Immature natural killer cell (primary cell): ENCODE results near the gene NPR3. TPM values are rescaled to one million over a fixed set of nuclear protein-coding genes. Genes with fewer than 3 reads are reported as not detected.
A peak's percentile ranks its signal among the peaks of the same experiment; 100 is the strongest.

Source experiments
- DNase-seq, 3 donors: peaks; one replicate each; pipeline ENCODE4 v3.0.0; 2022; ENCODE audit warnings: mixed read lengths in 1 of 3
- H3K27ac Mint-ChIP-seq, 6 donors: one replicate each; pipeline ENCODE4 v1.8.0; 2020; ENCODE audit warnings: mixed read lengths in 6 of 6, mild to moderate bottlenecking in 5 of 6, inconsistent platforms in 4 of 6, moderate library complexity in 3 of 6
- H3K27me3 Mint-ChIP-seq, 3 donors: one replicate each; pipeline ENCODE4 v1.8.0; 2020 to 2021; ENCODE audit warnings: low read depth in 3 of 3, mild to moderate bottlenecking in 3 of 3, mixed read lengths in 3 of 3, moderate library complexity in 3 of 3, inconsistent platforms in 1 of 3
- H3K36me3 Mint-ChIP-seq, 3 donors: one replicate each; pipeline ENCODE4 v1.8.0; 2020; ENCODE audit warnings: mixed read lengths in 3 of 3, inconsistent platforms in 2 of 3, mild to moderate bottlenecking in 2 of 3
- H3K4me1 Mint-ChIP-seq, 2 donors: one replicate each; pipeline ENCODE4 v1.8.0; 2020; ENCODE audit warnings: inconsistent platforms in 2 of 2, mild to moderate bottlenecking in 2 of 2, mixed read lengths in 2 of 2, moderate library complexity in 1 of 2
- H3K4me3 Mint-ChIP-seq, 5 donors: one replicate each; pipeline ENCODE4 v1.8.0; 2020; ENCODE audit warnings: mild to moderate bottlenecking in 5 of 5, mixed read lengths in 5 of 5, inconsistent platforms in 3 of 5, moderate library complexity in 3 of 5
- H3K9me3 Mint-ChIP-seq, 6 donors: one replicate each; pipeline ENCODE4 v1.8.0; 2020; ENCODE audit warnings: mild to moderate bottlenecking in 6 of 6, mixed read lengths in 6 of 6, inconsistent platforms in 4 of 6, moderate library complexity in 3 of 6
- polyA plus RNA-seq, 3 donors: library from polyadenylated mRNA; unstranded; fragments of 300-500 nt; fragmentation: Illumina TruSeq; gene quantifications; one replicate each; pipeline ENCODE4 v1.2.3, GENCODE V29; 2021

Gene NPR3, protein sequence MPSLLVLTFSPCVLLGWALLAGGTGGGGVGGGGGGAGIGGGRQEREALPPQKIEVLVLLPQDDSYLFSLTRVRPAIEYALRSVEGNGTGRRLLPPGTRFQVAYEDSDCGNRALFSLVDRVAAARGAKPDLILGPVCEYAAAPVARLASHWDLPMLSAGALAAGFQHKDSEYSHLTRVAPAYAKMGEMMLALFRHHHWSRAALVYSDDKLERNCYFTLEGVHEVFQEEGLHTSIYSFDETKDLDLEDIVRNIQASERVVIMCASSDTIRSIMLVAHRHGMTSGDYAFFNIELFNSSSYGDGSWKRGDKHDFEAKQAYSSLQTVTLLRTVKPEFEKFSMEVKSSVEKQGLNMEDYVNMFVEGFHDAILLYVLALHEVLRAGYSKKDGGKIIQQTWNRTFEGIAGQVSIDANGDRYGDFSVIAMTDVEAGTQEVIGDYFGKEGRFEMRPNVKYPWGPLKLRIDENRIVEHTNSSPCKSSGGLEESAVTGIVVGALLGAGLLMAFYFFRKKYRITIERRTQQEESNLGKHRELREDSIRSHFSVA
- under 1 TPM in 1 of 3 donors, not detected in 2; 0.04 TPM for polyA plus RNA-seq

DNA sequence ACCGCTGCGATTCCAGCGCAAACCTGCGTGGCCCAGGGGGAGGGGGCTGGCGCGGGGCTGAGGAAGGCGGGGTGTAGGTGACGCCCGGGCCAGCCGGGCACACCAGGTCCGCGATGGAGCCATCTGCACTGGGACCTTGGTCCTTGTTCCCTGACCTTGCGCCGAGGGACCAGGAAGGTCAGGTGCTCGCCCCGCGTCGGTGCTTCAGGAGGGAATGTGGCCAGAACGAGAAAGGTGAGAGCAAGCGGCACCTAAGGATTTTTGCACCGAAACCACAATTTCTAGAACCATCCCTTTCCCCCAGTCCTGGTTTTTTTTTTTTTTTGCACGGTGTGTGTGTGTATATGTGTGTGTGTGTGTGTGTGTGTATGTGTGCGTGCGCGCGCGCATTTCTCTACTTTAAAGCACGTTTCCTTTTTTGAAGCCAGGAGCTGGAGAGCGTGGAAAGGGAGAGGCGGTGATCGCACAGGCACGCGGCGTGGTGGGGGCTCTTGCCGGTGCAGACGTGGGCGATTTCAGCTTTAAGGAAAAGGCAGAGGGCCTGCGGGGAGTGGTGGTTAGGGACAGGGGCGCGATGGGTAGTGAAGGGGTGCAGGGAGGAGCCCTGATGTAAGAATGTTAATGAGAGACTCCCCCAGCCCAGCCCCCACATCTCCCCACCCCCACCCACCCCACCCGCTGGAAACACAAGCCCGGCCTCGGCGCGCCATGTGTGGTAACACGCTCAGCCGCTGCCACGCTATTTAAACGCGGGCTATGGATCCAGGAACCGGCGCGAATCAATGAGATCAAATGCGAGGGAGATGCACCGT is at the start of gene NPR3:
TSS of gene NPR3 (plus strand) at position 772 of the 812 bp plus-strand sequence. CDS start 456 bp downstream, outside the sequence.
- Mint-ChIP-seq H3K27me3 (peaks cover 16 to 32% (median 29%) of the 10 kb centered on the region in 3 donors), H3K9me3 (peaks cover 0 to 4% (median 0%) of the 10 kb centered on the region in 6 donors), H3K4me1 (peaks cover 39 to 49% of the 10 kb centered on the region in 2 donors), H3K27ac (no peak within 1 kb of the TSS), H3K4me3 (peak within 1 kb of the TSS; percentile 64 to 91 (median 82)), H3K36me3 (no peaks in the 10 kb centered on the region)
- DNase-seq, result no peak

DNA sequence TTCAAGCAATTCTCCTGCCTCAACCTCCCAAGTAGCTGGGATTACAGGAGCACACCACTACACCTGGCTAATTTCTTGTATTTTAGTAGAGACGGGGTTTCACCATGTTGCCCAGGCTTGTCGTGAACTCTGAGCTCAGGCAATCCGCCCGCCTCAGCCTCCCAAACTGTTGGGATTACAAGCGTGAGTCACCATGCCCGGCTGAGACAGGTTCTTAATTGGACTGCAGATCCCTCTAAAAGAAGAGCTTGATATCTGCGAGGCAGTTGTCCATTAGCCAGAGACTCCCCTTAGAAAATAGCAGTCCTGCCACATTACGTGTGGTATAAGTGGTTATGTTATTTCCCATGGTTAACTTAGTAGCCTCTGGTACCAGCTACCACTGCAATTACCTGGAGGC is 46.6 kb upstream of the NPR3 start:
- peaks cover 0 to 2% (median 1%) of the 10 kb centered on the region in 3 donors for H3K27me3 Mint-ChIP-seq
- no peaks in the 10 kb centered on the region for H3K4me1 Mint-ChIP-seq
- peaks cover 2 to 36% (median 5%) of the 10 kb centered on the region in 6 donors for H3K9me3 Mint-ChIP-seq
- H3K4me3 Mint-ChIP-seq, result no peak overlapping the region
- no peaks in the 10 kb centered on the region for H3K36me3 Mint-ChIP-seq
- no peak overlapping the region for H3K27ac Mint-ChIP-seq
- DNase-seq, result no peak

DNA sequence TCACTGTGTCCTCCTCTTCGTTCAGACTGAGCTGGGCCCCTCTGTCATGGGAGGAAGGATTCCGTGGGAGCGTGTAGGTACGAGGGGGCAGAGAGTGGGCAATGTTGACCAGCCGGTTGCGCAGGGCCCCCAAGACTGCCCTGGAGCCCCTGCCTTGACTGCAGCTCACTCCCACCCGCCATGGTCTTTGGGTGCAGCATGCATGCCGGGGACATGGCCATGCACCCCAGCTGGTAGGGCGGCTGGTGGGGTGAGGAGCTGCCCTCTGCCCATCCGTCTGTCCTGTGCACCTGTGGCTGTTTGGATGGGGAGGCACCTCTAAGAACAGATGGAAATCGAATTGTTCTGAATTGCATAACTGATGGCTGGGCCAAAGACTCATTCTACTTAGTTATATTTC is 42.6 kb upstream of the NPR3 start:
- peaks cover 0 to 4% (median 0%) of the 10 kb centered on the region in 3 donors for H3K27me3 Mint-ChIP-seq
- no peak overlapping the region for H3K4me3 Mint-ChIP-seq
- peaks cover 6 to 56% (median 20%) of the 10 kb centered on the region in 6 donors for H3K9me3 Mint-ChIP-seq
- no peak overlapping the region for H3K27ac Mint-ChIP-seq
- H3K36me3 Mint-ChIP-seq, result peaks cover 0 to 19% (median 7%) of the 10 kb centered on the region in 3 donors
- no peak for DNase-seq
- no peaks in the 10 kb centered on the region for H3K4me1 Mint-ChIP-seq

DNA sequence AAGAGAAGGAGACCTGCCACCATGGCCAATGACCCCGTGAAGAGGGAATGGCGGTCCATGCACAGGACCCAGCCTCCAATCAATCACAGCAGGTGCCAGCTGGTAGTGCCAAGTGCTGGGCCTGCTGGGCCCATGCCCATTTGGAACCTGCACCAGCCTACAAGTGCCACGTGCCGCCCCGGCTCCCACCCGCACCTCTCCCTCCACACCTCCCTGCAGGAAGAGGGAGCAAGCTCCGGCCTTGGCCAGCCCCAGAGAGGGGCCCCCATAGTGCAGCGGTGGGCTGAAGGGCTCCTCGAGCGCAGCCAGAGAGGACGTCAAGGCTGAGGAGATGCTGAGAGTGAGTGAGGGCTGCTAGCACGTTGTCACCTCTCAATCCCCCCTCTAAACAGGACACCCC is 37.8 kb upstream of the NPR3 start:
- Mint-ChIP-seq H3K9me3 (peaks cover 6 to 31% (median 24%) of the 10 kb centered on the region in 6 donors), H3K27ac (no peak overlapping the region), H3K27me3 (peaks cover 0 to 8% (median 4%) of the 10 kb centered on the region in 3 donors), H3K4me1 (no peaks in the 10 kb centered on the region), H3K4me3 (no peak overlapping the region), H3K36me3 (peaks cover 0 to 19% (median 7%) of the 10 kb centered on the region in 3 donors)
- no peak for DNase-seq

DNA sequence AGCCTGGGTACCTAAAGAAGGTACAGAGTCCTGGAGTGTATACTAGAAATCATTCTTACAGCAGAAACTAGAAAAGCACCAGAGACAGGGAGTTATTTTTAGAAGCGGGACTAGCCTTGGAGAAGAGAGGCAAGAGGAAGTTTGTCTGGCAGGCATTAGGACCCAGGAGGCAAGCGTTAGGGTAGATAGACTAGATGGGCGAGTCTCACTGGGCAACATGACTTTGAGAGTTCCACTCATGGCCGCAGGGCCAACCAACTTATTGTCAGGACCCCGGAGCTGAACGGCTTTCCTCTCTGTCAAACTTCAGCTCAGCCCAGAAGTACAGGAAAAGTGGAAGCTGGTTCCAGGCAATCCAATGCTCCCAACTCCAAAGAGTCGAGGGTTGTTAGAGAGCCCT is 34.1 kb upstream of the NPR3 start:
- H3K27me3 Mint-ChIP-seq, result peaks cover 0 to 11% (median 2%) of the 10 kb centered on the region in 3 donors
- peaks cover 0 to 15% (median 9%) of the 10 kb centered on the region in 6 donors for H3K9me3 Mint-ChIP-seq
- no peak overlapping the region for H3K27ac Mint-ChIP-seq
- H3K36me3 Mint-ChIP-seq, result peaks cover 0 to 10% (median 5%) of the 10 kb centered on the region in 3 donors
- peaks cover 12 to 14% of the 10 kb centered on the region in 2 donors for H3K4me1 Mint-ChIP-seq
- DNase-seq, result no peak
- H3K4me3 Mint-ChIP-seq, result no peak overlapping the region

DNA sequence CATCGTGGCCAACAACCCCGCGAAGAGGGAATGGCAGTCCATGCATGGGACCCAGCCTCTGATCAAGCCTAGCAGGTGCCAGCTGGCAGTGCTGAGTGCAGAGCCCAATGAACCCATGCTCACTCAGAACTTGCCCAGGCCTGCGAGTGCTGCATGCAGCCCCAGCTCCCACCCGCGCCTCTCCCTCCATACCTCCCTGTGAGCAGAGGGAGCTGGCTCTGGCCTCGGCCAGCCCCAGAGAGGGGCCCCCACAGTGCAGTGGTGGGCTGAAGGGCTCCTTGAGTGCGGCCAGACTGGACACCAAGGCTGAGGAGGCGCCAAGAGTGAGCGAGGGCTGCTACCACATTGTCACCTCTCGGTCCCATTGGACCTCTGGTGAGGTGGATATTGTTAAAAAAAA is 32.6 kb upstream of the NPR3 start:
- Mint-ChIP-seq H3K4me3 (no peak overlapping the region), H3K9me3 (peaks cover 0 to 6% (median under 1%) of the 10 kb centered on the region in 6 donors), H3K36me3 (no peaks in the 10 kb centered on the region), H3K27me3 (peaks cover 0 to 11% (median 0%) of the 10 kb centered on the region in 3 donors), H3K4me1 (peaks cover 12 to 14% of the 10 kb centered on the region in 2 donors), H3K27ac (no peak overlapping the region)
- DNase-seq, result no peak

DNA sequence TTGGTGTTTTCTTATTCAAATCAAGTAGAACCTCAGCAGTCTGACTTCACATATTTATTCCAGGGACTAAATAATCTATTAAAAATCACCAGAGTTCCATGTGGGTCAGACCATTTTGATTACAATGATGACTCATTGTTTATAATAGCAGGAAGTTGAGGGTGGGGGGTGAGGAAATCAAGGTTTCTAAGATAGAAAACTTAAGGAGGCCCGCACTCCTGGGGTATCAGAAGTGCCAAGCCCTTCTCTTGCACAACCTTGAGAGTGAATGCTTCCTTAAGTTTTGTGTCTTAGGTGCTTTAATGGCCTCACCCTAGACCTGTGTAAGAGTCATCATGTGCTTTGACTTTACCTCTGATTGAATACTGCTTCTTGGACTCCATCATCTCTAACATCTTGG is 31.9 kb upstream of the NPR3 start:
- no peak for DNase-seq
- Mint-ChIP-seq H3K9me3 (peaks cover 2 to 8% (median 7%) of the 10 kb centered on the region in 6 donors), H3K27me3 (peaks cover 0 to 11% (median 0%) of the 10 kb centered on the region in 3 donors), H3K4me1 (peaks cover 12 to 14% of the 10 kb centered on the region in 2 donors), H3K36me3 (no peaks in the 10 kb centered on the region), H3K27ac (no peak overlapping the region), H3K4me3 (no peak overlapping the region)

DNA sequence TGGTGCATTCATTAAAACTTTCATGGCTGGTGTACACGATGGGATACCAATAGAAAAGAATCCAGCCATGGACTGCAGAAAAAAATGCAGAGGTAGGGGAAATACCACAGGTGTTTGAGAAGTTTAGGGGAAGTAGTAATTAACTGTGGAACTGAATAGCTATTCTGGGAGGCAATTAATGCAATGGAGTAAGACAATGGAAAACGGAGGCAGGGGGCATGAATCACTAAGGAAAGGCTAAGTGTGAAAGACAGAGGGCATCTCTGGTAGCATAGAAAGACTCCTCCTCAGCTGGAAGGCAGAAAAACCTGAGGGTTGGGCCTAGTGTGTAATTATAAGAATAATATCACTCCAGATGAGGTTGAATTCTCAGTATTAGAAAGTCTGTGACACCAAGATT is 30.9 kb upstream of the NPR3 start:
- no peak for DNase-seq
- Mint-ChIP-seq H3K9me3 (peaks cover 2 to 15% (median 5%) of the 10 kb centered on the region in 6 donors), H3K36me3 (no peaks in the 10 kb centered on the region), H3K4me3 (no peak overlapping the region), H3K4me1 (peaks cover 12 to 14% of the 10 kb centered on the region in 2 donors), H3K27me3 (peaks cover 0 to 10% (median 0%) of the 10 kb centered on the region in 3 donors), H3K27ac (no peak overlapping the region)

DNA sequence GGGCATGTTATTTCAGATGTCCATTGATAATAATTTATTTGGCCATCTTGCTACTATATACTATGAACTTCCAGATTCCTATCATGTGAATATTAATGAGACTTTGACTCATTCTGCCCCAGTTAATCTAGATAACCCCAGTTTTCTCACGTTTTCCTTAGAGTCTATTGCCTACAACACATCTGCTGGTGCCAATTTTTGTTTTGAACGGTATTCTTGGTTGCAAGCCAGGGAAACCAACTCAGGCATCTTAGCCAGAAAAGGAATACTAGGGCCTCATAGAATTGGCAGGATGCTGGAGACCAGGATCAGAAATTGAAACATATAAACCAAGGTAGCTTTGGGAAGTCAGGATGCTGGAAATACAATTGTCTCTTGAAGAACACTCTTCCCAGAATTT is 28.0 kb upstream of the NPR3 start:
- H3K27me3 Mint-ChIP-seq, result peaks cover 2% of the 10 kb centered on the region in 3 donors
- H3K4me3 Mint-ChIP-seq, result no peak overlapping the region
- H3K36me3 Mint-ChIP-seq, result no peaks in the 10 kb centered on the region
- H3K27ac Mint-ChIP-seq, result no peak overlapping the region
- H3K9me3 Mint-ChIP-seq, result peaks cover 2 to 15% (median 9%) of the 10 kb centered on the region in 6 donors
- H3K4me1 Mint-ChIP-seq, result peaks cover 12 to 14% of the 10 kb centered on the region in 2 donors
- DNase-seq, result no peak

DNA sequence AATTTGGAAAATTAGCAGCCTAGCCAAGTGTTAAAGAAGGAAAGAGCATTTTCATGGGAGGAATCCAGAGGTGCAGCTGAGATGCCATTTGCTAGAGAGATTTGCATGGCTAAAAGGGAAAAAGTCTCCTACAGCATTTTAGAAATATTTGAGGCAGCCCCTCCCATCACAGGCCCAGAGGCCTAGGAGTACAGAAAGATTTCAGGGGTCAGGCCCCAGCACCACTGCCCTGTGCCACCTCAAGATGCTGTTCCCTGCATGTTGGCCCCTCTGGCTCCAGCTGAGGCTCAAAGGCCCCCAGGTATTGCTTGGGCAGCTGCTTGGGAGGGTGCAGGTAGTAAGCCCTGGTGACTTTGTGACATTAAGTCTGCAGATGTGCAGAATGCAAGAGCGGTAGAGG is 26.9 kb upstream of the NPR3 start:
- peaks cover 7% of the 10 kb centered on the region in 2 donors for H3K4me1 Mint-ChIP-seq
- H3K27me3 Mint-ChIP-seq, result peaks cover 2 to 4% (median 4%) of the 10 kb centered on the region in 3 donors
- H3K4me3 Mint-ChIP-seq, result no peak overlapping the region
- DNase-seq, result no peak
- no peaks in the 10 kb centered on the region for H3K36me3 Mint-ChIP-seq
- peaks cover 2 to 15% (median 9%) of the 10 kb centered on the region in 6 donors for H3K9me3 Mint-ChIP-seq
- H3K27ac Mint-ChIP-seq, result no peak overlapping the region

DNA sequence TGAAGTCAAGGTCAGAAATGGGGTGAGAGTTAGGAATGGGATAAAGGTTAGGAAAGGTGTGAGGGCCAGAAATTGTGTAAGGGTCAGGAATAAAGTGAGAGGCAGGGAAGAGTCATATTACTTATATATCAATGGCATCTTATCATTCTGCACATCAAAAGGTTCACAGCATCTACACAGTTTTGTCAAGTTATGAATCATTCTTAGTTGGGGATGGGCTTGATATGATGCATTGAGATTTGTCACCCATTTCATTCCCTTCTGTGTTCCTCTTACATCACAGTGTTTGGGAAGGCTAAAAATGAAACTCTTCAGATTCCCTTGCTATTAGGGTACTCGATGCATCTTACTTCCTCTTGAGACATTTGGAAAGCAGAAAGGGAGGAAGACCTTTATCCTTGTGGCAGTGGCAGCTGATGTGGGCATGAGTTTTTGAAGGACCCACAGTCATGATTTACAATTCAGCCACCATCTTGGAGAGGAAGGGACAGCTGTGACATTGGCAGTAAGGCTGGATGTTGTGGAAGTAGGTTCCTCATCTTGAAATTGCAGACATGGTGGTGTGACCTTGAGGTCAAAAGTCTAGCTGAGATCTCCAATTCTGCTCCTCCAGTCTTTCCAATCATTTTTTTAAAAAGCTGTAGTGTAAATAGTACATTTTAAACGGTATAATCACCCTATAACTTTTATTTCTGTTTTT is 24.2 kb upstream of the NPR3 start:
- no peaks in the 10 kb centered on the region for H3K36me3 Mint-ChIP-seq
- H3K4me1 Mint-ChIP-seq, result no peaks in the 10 kb centered on the region
- H3K27ac Mint-ChIP-seq, result no peak overlapping the region
- no peak for DNase-seq
- H3K9me3 Mint-ChIP-seq, result peaks cover 2 to 15% (median 9%) of the 10 kb centered on the region in 6 donors
- no peak overlapping the region for H3K4me3 Mint-ChIP-seq
- H3K27me3 Mint-ChIP-seq, result peaks cover 2 to 7% (median 2%) of the 10 kb centered on the region in 3 donors

DNA sequence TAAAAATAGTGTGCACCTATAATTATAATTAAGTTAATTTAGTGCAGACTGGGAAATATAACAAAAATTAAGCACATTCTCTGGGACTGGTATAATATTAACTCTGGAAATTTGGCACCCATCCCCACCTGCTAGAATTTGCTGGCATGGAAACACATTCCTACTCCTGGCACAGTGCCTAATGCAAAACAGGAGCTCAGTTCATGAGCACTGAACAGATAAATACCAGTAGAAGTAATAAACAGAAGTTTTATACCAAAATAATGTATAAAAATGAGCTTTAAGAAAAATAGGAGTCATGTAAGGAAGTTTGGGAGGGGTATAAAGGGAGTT is 23.7 kb upstream of the NPR3 start:
- peaks cover 2 to 7% (median 2%) of the 10 kb centered on the region in 3 donors for H3K27me3 Mint-ChIP-seq
- DNase-seq, result no peak
- H3K4me3 Mint-ChIP-seq, result no peak overlapping the region
- H3K27ac Mint-ChIP-seq, result no peak overlapping the region
- no peaks in the 10 kb centered on the region for H3K36me3 Mint-ChIP-seq
- no peaks in the 10 kb centered on the region for H3K4me1 Mint-ChIP-seq
- H3K9me3 Mint-ChIP-seq, result peaks cover 2 to 15% (median 9%) of the 10 kb centered on the region in 6 donors

DNA sequence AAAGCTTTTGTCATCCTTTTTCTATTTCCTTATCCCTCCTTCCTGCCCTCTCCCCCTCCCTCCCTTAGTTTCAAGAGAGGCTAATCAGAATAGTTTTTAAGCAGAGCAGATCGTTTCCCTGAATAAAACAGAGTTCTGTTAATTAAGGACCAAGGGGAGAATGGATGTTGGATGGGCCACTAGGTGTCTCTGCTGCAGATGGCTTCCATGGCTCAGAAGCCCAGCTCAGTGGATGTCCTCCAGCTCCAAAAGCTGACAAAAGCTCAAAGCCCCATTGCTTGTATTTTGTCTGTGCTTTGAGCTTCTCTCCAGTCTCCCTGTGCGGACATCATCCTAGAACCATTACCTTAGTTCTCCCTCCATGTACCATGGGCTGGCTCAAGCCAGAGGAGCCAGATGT is 21.0 kb upstream of the NPR3 start:
- Mint-ChIP-seq H3K36me3 (no peaks in the 10 kb centered on the region), H3K9me3 (peaks cover 0 to 6% (median 0%) of the 10 kb centered on the region in 6 donors), H3K27ac (no peak overlapping the region), H3K27me3 (peaks cover 2 to 7% (median 5%) of the 10 kb centered on the region in 3 donors), H3K4me3 (no peak overlapping the region), H3K4me1 (no peaks in the 10 kb centered on the region)
- DNase-seq, result no peak
